GM12873 (cell line): Measurements from ENCODE around the gene FAM53B.

Source experiments
- TF ChIP-seq, protein P1 (sequence below): IDR thresholded peaks from 2 replicates; pipeline ENCODE4 v1.5.1; 2012; ENCODE audit warnings: low read depth, mild to moderate bottlenecking, moderate library complexity, low read length, control low read depth; ENCODE audit not compliant: insufficient read depth; ENCODE audit errors: missing control alignments

The FAM53B gene

DNA sequence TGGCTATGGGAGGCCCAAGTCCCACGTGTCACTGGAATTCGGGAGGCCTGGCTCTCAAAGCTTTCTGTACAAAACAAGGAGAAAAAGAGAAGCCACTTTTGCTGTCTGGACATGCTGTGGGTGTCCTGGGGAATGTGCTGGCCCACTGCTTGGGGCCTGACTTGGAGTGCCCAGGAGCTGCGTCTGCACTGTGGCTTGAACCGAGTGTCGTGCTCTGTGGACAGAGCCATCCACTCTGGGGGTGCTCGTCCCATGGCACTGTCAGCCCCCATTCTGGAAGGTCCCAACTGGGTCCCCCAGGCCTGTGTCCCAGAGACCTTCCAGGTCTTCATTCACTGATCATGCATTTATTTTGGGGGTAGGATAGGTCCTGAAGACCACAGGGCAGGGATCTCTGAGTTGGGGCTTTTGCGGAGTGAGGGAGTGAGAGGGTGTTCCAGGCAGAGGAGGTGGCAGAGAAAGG, 144.6 kb downstream of the FAM53B start:
- TF ChIP-seq, protein P1, sequence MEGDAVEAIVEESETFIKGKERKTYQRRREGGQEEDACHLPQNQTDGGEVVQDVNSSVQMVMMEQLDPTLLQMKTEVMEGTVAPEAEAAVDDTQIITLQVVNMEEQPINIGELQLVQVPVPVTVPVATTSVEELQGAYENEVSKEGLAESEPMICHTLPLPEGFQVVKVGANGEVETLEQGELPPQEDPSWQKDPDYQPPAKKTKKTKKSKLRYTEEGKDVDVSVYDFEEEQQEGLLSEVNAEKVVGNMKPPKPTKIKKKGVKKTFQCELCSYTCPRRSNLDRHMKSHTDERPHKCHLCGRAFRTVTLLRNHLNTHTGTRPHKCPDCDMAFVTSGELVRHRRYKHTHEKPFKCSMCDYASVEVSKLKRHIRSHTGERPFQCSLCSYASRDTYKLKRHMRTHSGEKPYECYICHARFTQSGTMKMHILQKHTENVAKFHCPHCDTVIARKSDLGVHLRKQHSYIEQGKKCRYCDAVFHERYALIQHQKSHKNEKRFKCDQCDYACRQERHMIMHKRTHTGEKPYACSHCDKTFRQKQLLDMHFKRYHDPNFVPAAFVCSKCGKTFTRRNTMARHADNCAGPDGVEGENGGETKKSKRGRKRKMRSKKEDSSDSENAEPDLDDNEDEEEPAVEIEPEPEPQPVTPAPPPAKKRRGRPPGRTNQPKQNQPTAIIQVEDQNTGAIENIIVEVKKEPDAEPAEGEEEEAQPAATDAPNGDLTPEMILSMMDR, result no peak

DNA sequence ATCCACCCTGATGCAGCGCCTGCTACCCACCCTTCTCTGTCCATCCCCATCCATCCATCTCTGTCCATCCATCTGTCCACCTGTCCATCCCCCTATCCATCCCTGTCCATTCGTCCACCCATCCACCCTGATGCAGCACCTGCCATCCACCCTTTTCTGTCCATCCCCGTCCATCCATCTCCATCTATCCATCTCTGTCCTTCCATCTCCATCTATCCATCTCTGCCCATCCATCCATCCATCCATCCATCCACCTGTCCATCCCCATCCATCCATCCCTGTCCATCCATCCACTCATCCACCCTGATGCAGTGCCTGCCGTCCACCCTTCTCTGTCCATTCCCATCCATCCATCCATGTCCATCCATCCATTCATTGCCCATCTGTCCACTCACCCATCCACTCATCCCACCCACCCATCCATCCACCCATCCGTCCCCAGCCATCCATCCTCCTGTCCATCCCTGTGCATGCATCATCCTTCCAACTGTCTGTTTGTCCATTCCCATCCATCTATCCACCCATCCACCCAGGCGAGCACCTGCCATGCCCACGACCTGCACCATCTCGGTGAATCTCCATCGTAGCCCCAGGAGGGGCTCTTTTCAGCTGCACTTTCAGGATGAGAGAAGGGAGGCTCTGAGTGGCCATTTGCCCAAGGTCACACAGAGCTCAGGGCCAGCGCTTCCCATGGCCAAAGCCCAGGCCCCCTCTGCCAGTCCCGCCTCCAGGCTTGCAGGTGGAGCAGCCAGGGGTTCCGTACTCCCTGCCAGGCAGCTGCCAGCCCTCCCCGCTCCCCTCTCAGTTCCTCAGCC, 145.2 kb downstream of the FAM53B start:
- TF ChIP-seq, protein P1, result no peak

DNA sequence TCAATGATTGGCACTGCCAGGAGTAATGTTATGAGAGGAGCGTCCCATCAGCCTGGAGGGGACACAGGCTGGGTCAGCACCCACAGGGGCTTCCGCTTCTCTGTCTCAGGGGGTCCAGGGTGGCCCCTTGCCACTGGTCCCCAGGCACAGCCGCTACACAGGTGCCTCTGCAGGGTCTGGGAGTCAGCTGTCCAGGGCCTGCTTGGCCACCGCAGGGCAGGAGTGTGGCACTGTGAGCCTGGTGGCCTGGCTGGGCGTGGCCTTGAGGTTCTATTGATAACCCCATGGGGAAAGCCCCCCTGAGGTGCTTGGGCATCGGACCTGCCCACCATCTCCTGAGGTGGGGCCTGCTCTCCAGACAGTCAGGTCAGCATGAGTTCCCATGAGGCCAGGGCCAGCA, 146.0 kb downstream of the FAM53B start:
- TF ChIP-seq, protein P1, result no peak

DNA sequence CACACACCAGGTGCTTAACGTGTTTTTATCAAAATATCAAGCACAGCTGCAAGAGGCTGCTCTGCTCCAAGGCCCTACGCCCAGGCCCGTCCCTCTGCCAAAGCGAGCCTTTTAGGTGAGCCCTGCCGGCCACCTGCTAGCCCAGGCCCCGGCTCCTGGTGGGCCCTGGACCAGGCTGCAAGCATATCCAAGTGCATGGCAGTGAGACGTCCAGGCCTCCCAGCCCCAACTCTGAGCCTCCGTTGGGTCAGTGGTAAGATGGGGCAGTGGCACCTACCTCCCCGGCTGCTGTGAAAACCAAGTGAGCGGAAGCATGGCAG, 146.4 kb downstream of the FAM53B start:
- TF ChIP-seq, protein P1, result no peak

DNA sequence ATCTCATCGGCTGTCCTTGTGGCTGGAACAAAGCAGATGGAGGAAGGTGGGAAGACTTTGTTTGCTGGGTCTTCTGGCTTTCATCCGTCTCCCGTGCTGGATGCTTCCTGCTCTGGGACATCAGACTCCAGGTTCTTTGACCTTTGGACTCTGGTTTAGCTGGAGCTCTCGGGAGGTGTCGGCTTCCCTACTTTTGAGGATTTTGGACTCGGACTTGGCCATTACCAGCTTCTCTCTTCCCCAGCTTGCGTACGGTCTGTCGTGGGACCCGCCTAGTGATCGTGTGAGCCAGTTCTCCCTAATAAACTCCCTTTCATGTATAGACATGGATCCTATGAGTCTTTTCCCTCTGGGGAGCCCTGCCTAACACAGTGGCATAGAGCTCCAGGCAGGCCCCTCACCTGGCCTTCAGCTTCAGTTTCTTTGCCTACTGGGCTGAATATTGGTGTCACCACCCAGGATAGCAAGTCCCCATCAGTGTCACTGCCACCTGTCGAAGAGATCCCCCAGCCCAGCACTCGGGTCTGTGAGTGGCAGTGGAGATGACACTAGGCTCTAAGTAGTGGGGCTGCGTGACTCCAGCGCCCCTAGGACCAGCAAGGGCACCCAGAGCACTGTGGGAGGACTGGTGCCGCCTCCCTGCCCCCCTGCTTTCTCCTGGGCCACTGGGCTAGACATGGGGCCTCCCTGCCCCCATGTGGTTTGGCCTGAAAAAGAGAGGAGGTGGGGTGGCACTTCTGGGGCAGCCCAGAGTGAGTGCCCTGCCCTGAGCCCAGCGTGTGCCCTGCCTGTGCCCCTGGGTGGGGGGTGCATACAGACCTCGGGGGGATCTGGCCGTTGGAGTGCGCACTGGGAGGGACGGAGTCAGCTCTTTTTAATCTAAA, 147.0 kb downstream of the FAM53B start:
- TF ChIP-seq, protein P1, result no peak

- TF ChIP-seq, protein P1, result no peak
Observed at GRCh38 chr10:124596116-124596785, 147.9 kb downstream of the FAM53B start.
